ENCODE measurements around the gene NEURL1. TPM values are rescaled to one million over a fixed set of nuclear protein-coding genes. Genes with fewer than 3 reads are reported as not detected.

The NEURL1 gene
- total RNA-seq, 2 donors from 2014 or later = 0.12 TPM; not detected in 1

DNA sequence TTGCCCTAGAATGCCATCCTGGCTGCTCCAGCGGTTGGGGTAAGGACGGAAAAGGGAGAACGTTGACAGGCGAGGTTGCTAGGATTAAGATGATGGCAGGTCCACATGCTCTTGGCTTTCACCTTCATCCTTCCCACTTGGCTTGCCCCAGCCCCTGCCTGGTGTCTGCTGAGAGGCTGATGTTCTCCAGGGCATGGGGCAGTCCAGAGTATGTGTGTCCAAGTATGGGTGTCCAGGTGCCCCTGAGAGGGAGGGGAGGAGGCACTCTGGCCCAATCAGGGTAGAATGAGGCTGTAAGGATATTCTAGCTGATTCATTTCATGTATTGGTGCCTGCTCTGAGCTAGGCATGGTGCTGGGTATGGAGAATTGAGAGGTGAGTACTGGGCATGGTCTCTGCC, 12.6 kb downstream of the NEURL1 start:
- H3K4me1 ChIP-seq = peaks cover 0 to 9% of the 10 kb centered on the region in 2 donors
- TF ChIP-seq, protein P1, sequence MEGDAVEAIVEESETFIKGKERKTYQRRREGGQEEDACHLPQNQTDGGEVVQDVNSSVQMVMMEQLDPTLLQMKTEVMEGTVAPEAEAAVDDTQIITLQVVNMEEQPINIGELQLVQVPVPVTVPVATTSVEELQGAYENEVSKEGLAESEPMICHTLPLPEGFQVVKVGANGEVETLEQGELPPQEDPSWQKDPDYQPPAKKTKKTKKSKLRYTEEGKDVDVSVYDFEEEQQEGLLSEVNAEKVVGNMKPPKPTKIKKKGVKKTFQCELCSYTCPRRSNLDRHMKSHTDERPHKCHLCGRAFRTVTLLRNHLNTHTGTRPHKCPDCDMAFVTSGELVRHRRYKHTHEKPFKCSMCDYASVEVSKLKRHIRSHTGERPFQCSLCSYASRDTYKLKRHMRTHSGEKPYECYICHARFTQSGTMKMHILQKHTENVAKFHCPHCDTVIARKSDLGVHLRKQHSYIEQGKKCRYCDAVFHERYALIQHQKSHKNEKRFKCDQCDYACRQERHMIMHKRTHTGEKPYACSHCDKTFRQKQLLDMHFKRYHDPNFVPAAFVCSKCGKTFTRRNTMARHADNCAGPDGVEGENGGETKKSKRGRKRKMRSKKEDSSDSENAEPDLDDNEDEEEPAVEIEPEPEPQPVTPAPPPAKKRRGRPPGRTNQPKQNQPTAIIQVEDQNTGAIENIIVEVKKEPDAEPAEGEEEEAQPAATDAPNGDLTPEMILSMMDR (IDR thresholded peaks at IDR 0.05) = no peak
- no peak overlapping the region for H3K4me3 ChIP-seq

DNA sequence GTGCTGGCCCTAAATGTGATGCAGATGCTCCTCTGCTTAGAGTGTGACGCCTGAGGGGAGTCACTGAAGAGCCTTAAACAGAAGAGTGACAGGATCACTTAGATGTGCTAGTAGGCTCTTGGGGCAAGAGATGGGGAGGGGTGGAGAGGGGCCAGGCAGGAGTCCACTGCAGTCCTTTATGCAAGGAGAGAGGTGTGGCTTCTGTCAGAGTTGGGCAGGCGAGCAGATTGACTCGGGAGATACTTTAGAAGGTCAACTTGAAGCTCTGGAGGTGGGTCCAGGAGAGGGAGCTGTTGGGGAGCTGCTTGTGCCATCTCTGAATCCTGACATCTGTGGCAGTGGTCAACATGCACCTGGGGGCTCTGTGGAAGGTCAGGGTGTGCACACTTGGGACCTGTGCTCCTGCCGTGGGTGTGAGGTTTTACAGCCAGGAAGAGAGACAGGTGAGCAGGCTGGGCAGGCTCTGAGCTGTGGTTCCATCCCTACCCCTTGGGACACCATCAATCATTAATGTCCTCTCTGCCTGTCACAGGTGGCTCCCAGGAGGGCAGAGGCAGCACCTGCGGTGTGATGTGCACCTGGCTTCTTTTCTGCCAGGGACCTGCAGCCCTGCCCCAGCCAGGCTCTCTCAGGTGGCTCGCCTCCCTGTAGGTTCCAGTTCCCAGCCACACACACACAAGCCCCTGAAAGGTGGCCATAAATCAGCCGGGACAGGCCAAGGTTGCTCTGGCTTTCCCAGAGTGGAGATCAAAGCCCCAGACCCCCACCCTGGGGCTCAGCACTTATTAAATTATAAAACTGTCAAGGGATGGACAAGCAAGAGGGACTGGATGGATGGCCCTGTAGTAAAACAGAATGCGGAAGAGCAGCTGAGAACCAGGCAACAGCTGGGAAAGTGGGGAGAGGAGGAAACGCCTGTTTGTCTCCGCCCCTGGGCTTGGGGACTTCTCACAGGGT, 14.0 kb downstream of the NEURL1 start:
- Histone ChIP-seq H3K27me3 (no peaks in the 10 kb centered on the region), H3K9me3 (no peaks in the 10 kb centered on the region), H3K4me3 (no peak overlapping the region), H3K4me1 (peaks cover 0 to 9% of the 10 kb centered on the region in 2 donors), H3K36me3 (no peaks in the 10 kb centered on the region), H3K27ac (no peak overlapping the region)
- TF ChIP-seq, protein P1 (IDR thresholded peaks at IDR 0.05) = no peak
- no peak for DNase-seq (ENCODE audit: low spot score)

More for the DNA sequence above, 12.6 kb downstream of the NEURL1 start:
- Histone ChIP-seq H3K27ac (no peak overlapping the region), H3K9me3 (no peaks in the 10 kb centered on the region), H3K27me3 (no peaks in the 10 kb centered on the region), H3K36me3 (no peaks in the 10 kb centered on the region)
- DNase-seq (ENCODE audit: low spot score) = no peak

DNA sequence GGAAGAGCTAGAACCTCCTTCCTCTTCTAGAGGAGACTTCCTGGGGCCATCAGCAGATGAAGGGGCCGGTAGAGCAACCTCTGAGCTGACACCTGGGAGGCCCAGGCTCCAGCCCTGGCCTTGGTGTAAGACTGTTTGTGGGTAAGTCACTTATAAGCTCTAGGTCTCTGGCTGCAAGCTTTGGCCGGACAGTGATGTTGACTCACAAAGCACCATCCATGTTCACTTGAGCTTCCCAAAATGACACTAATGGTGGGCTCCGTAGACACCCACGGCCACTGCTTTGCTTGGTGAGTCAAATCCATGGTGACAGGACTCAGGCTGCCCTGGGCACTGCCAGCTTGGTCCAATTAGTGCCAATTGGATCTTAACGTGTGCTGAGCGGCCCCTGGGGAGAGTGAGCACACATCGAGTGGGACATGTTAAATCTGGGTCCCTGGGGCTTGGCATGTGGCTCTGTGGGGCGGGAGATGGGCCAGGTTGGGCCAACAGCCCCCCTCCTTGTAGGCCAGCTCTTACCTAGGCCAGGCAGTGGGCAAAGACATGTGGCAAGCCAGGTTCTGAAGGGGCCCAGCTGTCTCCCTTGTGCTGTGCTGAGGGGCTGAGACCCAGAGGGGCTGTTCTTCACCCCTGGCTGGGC, 16.7 kb downstream of the NEURL1 start:
- Histone ChIP-seq H3K9me3 (no peaks in the 10 kb centered on the region), H3K4me1 (no peaks in the 10 kb centered on the region), H3K27me3 (no peaks in the 10 kb centered on the region), H3K4me3 (no peak overlapping the region), H3K36me3 (no peaks in the 10 kb centered on the region), H3K27ac (no peak overlapping the region)
- TF ChIP-seq, protein P1 (IDR thresholded peaks at IDR 0.05) = no peak
- DNase-seq (ENCODE audit: low spot score) = no peak

DNA sequence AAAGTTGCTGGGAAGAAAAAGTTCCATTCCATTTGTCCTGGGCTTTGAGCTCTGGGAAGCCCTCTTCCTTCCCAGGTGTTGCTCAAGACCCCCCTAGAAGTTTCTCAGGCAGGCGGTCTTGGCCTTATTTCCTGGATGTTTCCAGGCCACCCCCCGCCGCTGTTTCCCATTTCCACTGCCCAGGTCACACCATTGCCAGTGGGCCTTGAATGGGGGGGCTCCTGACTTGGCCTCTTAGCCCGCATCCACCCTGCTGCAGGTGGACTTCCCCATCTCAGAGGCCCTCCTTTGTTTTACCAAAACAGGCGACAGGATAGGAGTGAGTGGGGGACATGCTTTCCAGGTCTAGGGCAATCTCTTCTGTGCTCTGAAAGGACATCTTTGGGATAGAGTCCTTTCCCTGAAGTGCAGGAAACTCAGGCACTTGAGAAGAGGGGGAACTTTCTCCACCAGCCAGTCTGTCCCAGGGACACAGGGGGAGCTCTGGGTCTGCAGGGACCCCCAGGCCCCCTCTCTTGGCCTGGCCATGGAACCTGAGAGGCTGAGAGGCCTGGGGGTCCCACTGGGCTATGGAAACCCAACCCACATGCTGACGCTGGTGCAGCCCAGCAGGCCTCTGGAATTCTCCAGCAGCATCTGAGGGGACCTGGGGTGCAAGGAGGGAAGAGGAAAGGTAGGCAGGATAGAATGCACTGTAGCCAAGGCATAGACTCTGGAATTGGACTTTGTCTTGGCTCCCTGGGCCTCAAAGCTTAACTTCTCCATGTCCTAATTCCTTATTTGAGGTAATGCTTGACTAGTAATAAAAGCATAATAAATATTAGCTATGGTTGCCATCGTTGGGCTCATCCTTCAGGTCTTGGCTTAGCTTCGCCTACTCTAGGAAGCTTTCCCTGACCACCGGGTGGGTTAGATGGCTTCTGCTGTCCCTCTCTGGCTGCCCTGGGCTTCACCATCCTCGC, 17.6 kb downstream of the NEURL1 start:
- H3K4me3 ChIP-seq = no peak overlapping the region
- H3K27me3 ChIP-seq = no peaks in the 10 kb centered on the region
- DNase-seq (ENCODE audit: low spot score) = no peak
- no peaks in the 10 kb centered on the region for H3K9me3 ChIP-seq
- no peak overlapping the region for H3K27ac ChIP-seq
- no peaks in the 10 kb centered on the region for H3K36me3 ChIP-seq
- TF ChIP-seq, protein P1 (IDR thresholded peaks at IDR 0.05) = no peak
- no peaks in the 10 kb centered on the region for H3K4me1 ChIP-seq

DNA sequence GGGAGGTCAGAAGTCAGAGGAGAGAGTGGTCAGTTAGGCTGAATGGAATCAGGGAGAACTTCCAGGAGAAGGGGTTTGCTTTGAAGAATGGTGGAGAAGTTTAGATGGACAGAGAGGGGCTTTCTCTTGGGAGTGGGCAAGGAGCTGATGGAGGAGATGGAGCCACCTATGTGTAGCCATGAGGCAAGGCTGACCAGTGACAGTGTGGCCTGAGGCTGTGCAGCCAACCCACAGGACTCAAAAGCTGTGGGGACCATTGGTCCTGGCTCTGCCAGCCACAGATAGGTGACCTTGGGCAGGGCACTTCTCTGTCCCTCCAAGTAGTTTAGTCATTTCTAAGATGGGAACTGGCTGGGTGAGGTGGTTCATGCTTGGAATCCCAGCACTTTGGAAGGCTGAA, 18.7 kb downstream of the NEURL1 start:
- H3K4me1 ChIP-seq = no peaks in the 10 kb centered on the region
- no peak for DNase-seq (ENCODE audit: low spot score)
- no peaks in the 10 kb centered on the region for H3K36me3 ChIP-seq
- H3K27ac ChIP-seq = no peak overlapping the region
- H3K27me3 ChIP-seq = no peaks in the 10 kb centered on the region
- no peaks in the 10 kb centered on the region for H3K9me3 ChIP-seq
- TF ChIP-seq, protein P1 (IDR thresholded peaks at IDR 0.05) = no peak
- no peak overlapping the region for H3K4me3 ChIP-seq

All from right atrium auricular region (tissue), 2 donors.